K562 (cell line): ENCODE measurements around the gene CD38. TPM values are rescaled to one million over a fixed set of nuclear protein-coding genes. Genes with fewer than 3 reads are reported as not detected.

ENCODE experiments used
- ATAC-seq: fragments of 200-7000 bp; cut with Tn5 transposase; 3 replicates; pipeline ENCODE4 v1.9.1; 2020; ENCODE audit warnings: moderate library complexity
- BruUV-seq: library from RNA; stranded (reverse); fragments of 400-500 nt; replicated peaks from 2 replicates; lab custom pipeline; 2021; lab: Mats Ljungman, UMichigan
- CTCF ChIA-PET: fragments of 300-600 bp; formaldehyde crosslinking; extraction: SDS; loops from one replicate; lab custom pipeline; 2021; ENCODE audit warnings: low intra/inter-chr PET ratio; lab: Yijun Ruan, JAX
- POLR2A ChIA-PET: fragments of 300-600, 350-650 bp; sonication (Branson Sonifier 250); formaldehyde crosslinking; extraction: SDS; loops from one replicate; lab custom pipeline; 2021; ENCODE audit warnings: antibody characterized with exemption, inconsistent platforms; lab: Yijun Ruan, JAX
- DNase-seq, 4 experiments: peaks; one replicate each; pipeline versions ENCODE4 v3.0.0 to v3.0.0-alpha.2; 2011 to 2018; ENCODE audit warnings: low spot score in 3 of 4, mixed read lengths in 3 of 4; ENCODE audit errors: extremely low read depth in 1 of 4
- FAIRE-seq: peaks from 2 replicates; lab custom pipeline; 2011; peaks lifted over from hg19 to GRCh38; lab: Jason Lieb, UNC
- H2AFZ ChIP-seq: 2 replicates; pipeline ENCODE4 v1.6.0; 2011; ENCODE audit warnings: low read depth, low read length, control low read depth, inconsistent platforms
- H3K27ac ChIP-seq: fragments of 200-600 bp; 3 replicates; pipeline ENCODE4 v1.8.0; 2011; ENCODE audit warnings: low read depth, mild to moderate bottlenecking, control low read depth, inconsistent platforms, low read length, moderate library complexity, mixed read lengths; ENCODE audit errors: extremely low read depth
- H3K27me3 ChIP-seq, 2 experiments: fragments of 300-600 bp in 1 of 2; 2 replicates in 1 of 2; 3 replicates in 1 of 2; pipeline versions ENCODE4 v1.6.0 to v1.8.0; 2011; ENCODE audit warnings: inconsistent platforms in 2 of 2, low read length in 2 of 2, mild to moderate bottlenecking in 1 of 2, mixed read lengths in 1 of 2, moderate library complexity in 1 of 2; ENCODE audit not compliant: control insufficient read depth in 2 of 2, insufficient read depth in 2 of 2
- H3K36me3 ChIP-seq: fragments of 300-600 bp; 3 replicates; pipeline ENCODE4 v1.8.0; 2011; ENCODE audit warnings: mild to moderate bottlenecking, low read length, inconsistent platforms; ENCODE audit not compliant: control insufficient read depth, insufficient read depth
- H3K4me1 ChIP-seq, 2 experiments: fragments of 200-600 bp in 1 of 2; replicated peaks in 1 of 2; 2 replicates in 1 of 2; 3 replicates in 1 of 2; pipeline versions ENCODE4 v1.5.1 to v1.8.0; 2011; ENCODE audit warnings: inconsistent platforms in 2 of 2, low read length in 2 of 2, mild to moderate bottlenecking in 1 of 2, mixed read lengths in 1 of 2, moderate library complexity in 1 of 2; ENCODE audit not compliant: control insufficient read depth in 2 of 2, insufficient read depth in 2 of 2
- H3K4me2 ChIP-seq: 2 replicates; pipeline ENCODE4 v1.6.1; 2011; ENCODE audit warnings: low read length, control low read depth, inconsistent platforms, mixed read lengths; ENCODE audit not compliant: insufficient read depth
- H3K4me3 ChIP-seq: fragments of 200-600 bp; sonication (generic), shearing (Covaris generic); 2 replicates; pipeline ENCODE4 v1.5.1; 2016; ENCODE audit warnings: control low read depth, inconsistent platforms
- H3K79me2 ChIP-seq: fragments of 200-600 bp; 3 replicates; pipeline ENCODE4 v1.8.0; 2011; ENCODE audit warnings: low read length, inconsistent platforms; ENCODE audit not compliant: control insufficient read depth, insufficient read depth
- H3K9ac ChIP-seq, 2 experiments: 2 replicates each; pipeline versions ENCODE4 v1.6.0 to v1.6.1; 2011; ENCODE audit warnings: low read depth in 2 of 2, low read length in 2 of 2, control low read depth in 1 of 2, inconsistent platforms in 1 of 2, mild to moderate bottlenecking in 1 of 2, mixed read lengths in 1 of 2; ENCODE audit not compliant: insufficient read depth in 1 of 2
- H3K9me1 ChIP-seq: one replicate; pipeline ENCODE4 v1.6.0; 2011; ENCODE audit warnings: inconsistent platforms, mild to moderate bottlenecking, low read length, moderate library complexity; ENCODE audit not compliant: control insufficient read depth, insufficient read depth
- H3K9me3 ChIP-seq: replicated peaks from 2 replicates; pipeline ENCODE4 v1.5.1; 2011; ENCODE audit warnings: low read depth, low read length, inconsistent platforms; ENCODE audit not compliant: control insufficient read depth, insufficient read depth
- H4K20me1 ChIP-seq: replicated peaks from 2 replicates; pipeline ENCODE4 v1.6.1; 2011; ENCODE audit warnings: low read length, inconsistent platforms, mixed read lengths; ENCODE audit not compliant: control insufficient read depth, insufficient read depth
- ATF7 ChIP-seq: fragments of 450-650 bp; IDR thresholded peaks from 2 replicates; pipeline ENCODE4 v1.7.1; 2014; ENCODE audit warnings: mild to moderate bottlenecking, moderate library complexity
- C11orf30 ChIP-seq: fragments of 450-650 bp; IDR thresholded peaks from 2 replicates; pipeline ENCODE4 v1.6.1; 2016; ENCODE audit warnings: low read depth, mild to moderate bottlenecking
- CTCF ChIP-seq, 3 experiments: IDR thresholded peaks in 2 of 3; conservative IDR thresholded peaks in 1 of 3; 2 replicates each; pipeline ENCODE4 v1.5.1; 2011 to 2012; ENCODE audit warnings: low read length in 3 of 3, mild to moderate bottlenecking in 3 of 3, control low read depth in 2 of 3, improper control_type of control experiment in 1 of 3, inconsistent platforms in 1 of 3, low read depth in 1 of 3, mixed read lengths in 1 of 3, moderate library complexity in 1 of 3; ENCODE audit not compliant: insufficient read depth in 2 of 3
- E2F3 ChIP-seq: fragments of 250-450 bp; sonication (Bioruptor Pico); IDR thresholded peaks from 2 replicates; pipeline ENCODE4 v1.4.0; 2020; ENCODE audit warnings: mild to moderate bottlenecking
- E2F8 ChIP-seq: fragments of 450-650 bp; IDR thresholded peaks from 2 replicates; pipeline ENCODE4 v1.7.1; 2018; ENCODE audit warnings: mild to moderate bottlenecking, low read depth; ENCODE audit not compliant: partially characterized antibody
- ETV5 ChIP-seq: sonication (generic); formaldehyde crosslinking; IDR thresholded peaks from 2 replicates; pipeline ENCODE4 v1.4.0; 2020; ENCODE audit warnings: low read depth, mild to moderate bottlenecking, missing genetic modification reagents
- GABPB2 ChIP-seq: fragments of 250-450 bp; sonication (Bioruptor Pico); conservative IDR thresholded peaks from 2 replicates; pipeline ENCODE4 v1.5.1; 2021; ENCODE audit warnings: mild to moderate bottlenecking
- NR2F6 ChIP-seq: fragments of 450-650 bp; formaldehyde crosslinking; IDR thresholded peaks from 2 replicates; pipeline ENCODE4 v1.4.0; 2020; ENCODE audit warnings: mild to moderate bottlenecking
- SFPQ ChIP-seq: fragments of 200-400 bp; formaldehyde crosslinking; IDR thresholded peaks from 2 replicates; pipeline ENCODE4 v1.6.1; 2017; ENCODE audit warnings: mild to moderate bottlenecking, low read depth, low read length, moderate library complexity
- WGBS: fragments of 100-300 bp; shearing (Covaris generic); methylation state at CpG from one replicate; pipeline ENCODE4 v1.1.6; 2016; ENCODE audit warnings: low coverage, mixed read lengths; ENCODE audit not compliant: insufficient coverage; ENCODE audit errors: missing lambda C conversion rate; 5-methylcytosine and 5-hydroxymethylcytosine counted together
- in situ Hi-C: fragments of 300-500 bp; cut with MboI; formaldehyde crosslinking; loops from 4 replicates; pipeline ENCODE4 v1.15.0; 2018; ENCODE audit warnings: inconsistent platforms, mixed read lengths
- intact Hi-C: fragments of 100-400 bp; cut with micrococcal nuclease; formaldehyde crosslinking; loops from 2 replicates; pipeline ENCODE4 v1.14.2; 2022
- polyA plus RNA-seq, 8 experiments: library from polyadenylated mRNA; depleted of rRNA in 4 of 8; stranded (reverse) in 5 of 8; unstranded in 3 of 8; fragments of >200 nt; fragmentation: Nextera tagmentation in 2 of 8; fragmentation: Illumina TruSeq in 1 of 8; extraction: Ambion mirVana in 2 of 8; extraction: Trizol in 1 of 8; gene quantifications; 2 replicates each; pipeline versions ENCODE4 v1.2.1 to v1.2.3, GENCODE V29; 2011 to 2014; ENCODE audit warnings: inconsistent platforms in 1 of 8, missing spikeins in 1 of 8
- total RNA-seq, 7 experiments: library from RNA; depleted of rRNA in 6 of 7; stranded (reverse); fragments of >200 nt in 6 of 7; fragmentation: Illumina TruSeq in 2 of 7; extraction: Trizol in 2 of 7; gene quantifications; 2 replicates each; pipeline versions ENCODE4 v1.2.1 to v1.2.3, GENCODE V29; 2011 to 2021; ENCODE audit warnings: low replicate concordance in 1 of 7

Gene CD38
- total and polyA plus RNA-seq, 9 of the 15 experiments (the other 6 are each of a cell fraction or from before 2014, with no cell fraction given): 0.04 to 0.06 (median 0.04) TPM; not detected in 5

- TF ChIP-seq CTCF (IDR thresholded peaks at IDR 0.05 in 2 of 3, conservative IDR thresholded peaks at IDR 0.05 in 1 of 3; ENCODE audit: insufficient read depth in 2 of 3, low read depth in 1 of 3, low read length in 3 of 3) (peak; percentile 23 to 29 (median 29); a peak in 3 of 6 replicates), E2F8 (no peak), C11orf30 (peak; percentile 81), ATF7 (peak; percentile 51)
Observed at GRCh38 chr4:15848191-15848842, 70.2 kb downstream of the CD38 start (continued).

GRCh38 chr4:15851969-15852368, 73.8 kb downstream of the CD38 start:
- DNase-seq: no peak
- Histone ChIP-seq H2AFZ (peak overlapping the region; percentile 19; the same call in 1 of the 2 replicates), H3K9me3 (no peaks in the 10 kb centered on the region), H3K27ac (no peak overlapping the region), H3K36me3 (no peaks in the 10 kb centered on the region), H3K4me3 (no peak overlapping the region), H3K9me1 (no peaks in the 10 kb centered on the region), H3K79me2 (no peaks in the 10 kb centered on the region), H3K4me1 (0 out of 5 replicates have a peak, but pooled peaks cover 0 to 3% of the 10 kb centered on the region in 2 experiments), H3K9ac (no peak overlapping the region), H3K27me3 (peaks cover 8% of the 10 kb centered on the region in 2 experiments; a peak in 4 of 5 replicates), H3K4me2 (no peak overlapping the region), H4K20me1 (no peaks in the 10 kb centered on the region)
- ATAC-seq: no peak
- intact Hi-C loops: no loop called here
- in situ Hi-C loops: no loop called here
- CTCF ChIA-PET: no interaction called here
- no peak for FAIRE-seq
- no TSS peak for BruUV-seq
- 3% methylated on average over 6 of the region's 6 CpGs for WGBS
- POLR2A ChIA-PET: no interaction called here
- TF ChIP-seq E2F3: no peak
- TF ChIP-seq NR2F6 (CRISPR knock-in tag): no peak
- no peak for TF ChIP-seq GABPB2
- no peak for TF ChIP-seq ETV5
- no peak for TF ChIP-seq SFPQ
